Measurements from ENCODE around the gene SGTA. TPM values are rescaled to one million over a fixed set of nuclear protein-coding genes. Genes with fewer than 3 reads are reported as not detected.

The SGTA gene
- total and polyA plus RNA-seq, 2 of the 13 experiments (the other 11 are each of a cell fraction or from before 2014, with no cell fraction given): 43.9 to 47.4 TPM

- TF ChIP-seq ZNF609 (CRISPR knock-in tag; IDR thresholded peaks at IDR 0.05; ENCODE audit: borderline replicate concordance) (no peak), NONO (IDR thresholded peaks at IDR 0.05) (no peak), NONO (CRISPR knock-in tag; conservative IDR thresholded peaks at IDR 0.05) (no peak), ZFP36L1 (CRISPR knock-in tag; IDR thresholded peaks at IDR 0.05) (no peak), TFDP1 (CRISPR knock-in tag; IDR thresholded peaks at IDR 0.05; ENCODE audit: borderline replicate concordance) (no peak), ZSCAN22 (CRISPR knock-in tag; IDR thresholded peaks at IDR 0.05) (no peak), SKI (IDR thresholded peaks at IDR 0.05; ENCODE audit: partially characterized antibody) (no peak), RCOR2 (CRISPR knock-in tag; IDR thresholded peaks at IDR 0.05) (no peak)
Observed at GRCh38 chr19:2716275-2716650, 66.8 kb downstream of the SGTA start (continued).

All from HepG2 (cell line).